Ishikawa (cell line): Measurements from ENCODE around the gene SNRNP48.

ENCODE experiments used
- CEBPB ChIP-seq: IDR thresholded peaks from 2 replicates; pipeline ENCODE4 v1.6.1; 2012
- CREB1 ChIP-seq: IDR thresholded peaks from 2 replicates; pipeline ENCODE4 v1.6.1; 2012; ENCODE audit warnings: low read depth
- EGR1 ChIP-seq: IDR thresholded peaks from 2 replicates; pipeline ENCODE4 v1.6.1; 2012
- EP300 ChIP-seq: IDR thresholded peaks from 2 replicates; pipeline ENCODE4 v1.6.1; 2012; ENCODE audit warnings: borderline replicate concordance
- FOXM1 ChIP-seq: IDR thresholded peaks from 2 replicates; pipeline ENCODE4 v1.6.1; 2012; ENCODE audit warnings: low read depth, borderline replicate concordance
- NFIC ChIP-seq: IDR thresholded peaks from 2 replicates; pipeline ENCODE4 v1.6.1; 2012
- RAD21 ChIP-seq: IDR thresholded peaks from 2 replicates; pipeline ENCODE4 v1.6.1; 2012; ENCODE audit warnings: low read depth
- TAF1 ChIP-seq: IDR thresholded peaks from 2 replicates; pipeline ENCODE4 v1.6.1; 2012; ENCODE audit warnings: low read depth, mild to moderate bottlenecking
- TCF12 ChIP-seq: IDR thresholded peaks from 2 replicates; pipeline ENCODE4 v1.6.1; 2012; ENCODE audit warnings: low read depth
- TEAD4 ChIP-seq: IDR thresholded peaks from 2 replicates; pipeline ENCODE4 v1.6.1; 2012
- USF1 ChIP-seq: IDR thresholded peaks from 2 replicates; pipeline ENCODE4 v1.6.1; 2012
- YY1 ChIP-seq: IDR thresholded peaks from 2 replicates; pipeline ENCODE4 v1.6.1; 2012; ENCODE audit warnings: low read depth
- ZBTB7A ChIP-seq: IDR thresholded peaks from 2 replicates; pipeline ENCODE4 v1.6.1; 2012; ENCODE audit warnings: low read depth
- TF ChIP-seq, protein P1 (sequence below): IDR thresholded peaks from 2 replicates; pipeline ENCODE4 v1.6.1; 2012
- TF ChIP-seq, protein P2 (sequence below): IDR thresholded peaks from 2 replicates; pipeline ENCODE4 v1.6.1; 2012; ENCODE audit warnings: low read depth, mild to moderate bottlenecking

SNRNP48 gene

GRCh38 chr6:7572213-7572943 lies 17.6 kb upstream of the SNRNP48 start:
- TF ChIP-seq RAD21, result no peak
- no peak for TF ChIP-seq YY1
- no peak for TF ChIP-seq EGR1
- TF ChIP-seq CREB1, result no peak
- TF ChIP-seq, protein P1, sequence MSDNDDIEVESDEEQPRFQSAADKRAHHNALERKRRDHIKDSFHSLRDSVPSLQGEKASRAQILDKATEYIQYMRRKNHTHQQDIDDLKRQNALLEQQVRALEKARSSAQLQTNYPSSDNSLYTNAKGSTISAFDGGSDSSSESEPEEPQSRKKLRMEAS, result no peak
- TF ChIP-seq FOXM1, result no peak
- TF ChIP-seq TEAD4, result no peak
- TF ChIP-seq TAF1, result no peak
- no peak for TF ChIP-seq CEBPB
- no peak for TF ChIP-seq USF1
- TF ChIP-seq EP300, result no peak
- no peak for TF ChIP-seq NFIC

GRCh38 chr6:7574500-7574899 lies 15.5 kb upstream of the SNRNP48 start:
- TF ChIP-seq CEBPB (no peak), ZBTB7A (no peak), FOXM1 (no peak), CREB1 (no peak), TEAD4 (no peak), USF1 (no peak), NFIC (no peak), TAF1 (no peak), EGR1 (no peak)
- TF ChIP-seq, protein P2, sequence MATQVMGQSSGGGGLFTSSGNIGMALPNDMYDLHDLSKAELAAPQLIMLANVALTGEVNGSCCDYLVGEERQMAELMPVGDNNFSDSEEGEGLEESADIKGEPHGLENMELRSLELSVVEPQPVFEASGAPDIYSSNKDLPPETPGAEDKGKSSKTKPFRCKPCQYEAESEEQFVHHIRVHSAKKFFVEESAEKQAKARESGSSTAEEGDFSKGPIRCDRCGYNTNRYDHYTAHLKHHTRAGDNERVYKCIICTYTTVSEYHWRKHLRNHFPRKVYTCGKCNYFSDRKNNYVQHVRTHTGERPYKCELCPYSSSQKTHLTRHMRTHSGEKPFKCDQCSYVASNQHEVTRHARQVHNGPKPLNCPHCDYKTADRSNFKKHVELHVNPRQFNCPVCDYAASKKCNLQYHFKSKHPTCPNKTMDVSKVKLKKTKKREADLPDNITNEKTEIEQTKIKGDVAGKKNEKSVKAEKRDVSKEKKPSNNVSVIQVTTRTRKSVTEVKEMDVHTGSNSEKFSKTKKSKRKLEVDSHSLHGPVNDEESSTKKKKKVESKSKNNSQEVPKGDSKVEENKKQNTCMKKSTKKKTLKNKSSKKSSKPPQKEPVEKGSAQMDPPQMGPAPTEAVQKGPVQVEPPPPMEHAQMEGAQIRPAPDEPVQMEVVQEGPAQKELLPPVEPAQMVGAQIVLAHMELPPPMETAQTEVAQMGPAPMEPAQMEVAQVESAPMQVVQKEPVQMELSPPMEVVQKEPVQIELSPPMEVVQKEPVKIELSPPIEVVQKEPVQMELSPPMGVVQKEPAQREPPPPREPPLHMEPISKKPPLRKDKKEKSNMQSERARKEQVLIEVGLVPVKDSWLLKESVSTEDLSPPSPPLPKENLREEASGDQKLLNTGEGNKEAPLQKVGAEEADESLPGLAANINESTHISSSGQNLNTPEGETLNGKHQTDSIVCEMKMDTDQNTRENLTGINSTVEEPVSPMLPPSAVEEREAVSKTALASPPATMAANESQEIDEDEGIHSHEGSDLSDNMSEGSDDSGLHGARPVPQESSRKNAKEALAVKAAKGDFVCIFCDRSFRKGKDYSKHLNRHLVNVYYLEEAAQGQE, result no peak
- TF ChIP-seq, protein P1, result no peak

DNA sequence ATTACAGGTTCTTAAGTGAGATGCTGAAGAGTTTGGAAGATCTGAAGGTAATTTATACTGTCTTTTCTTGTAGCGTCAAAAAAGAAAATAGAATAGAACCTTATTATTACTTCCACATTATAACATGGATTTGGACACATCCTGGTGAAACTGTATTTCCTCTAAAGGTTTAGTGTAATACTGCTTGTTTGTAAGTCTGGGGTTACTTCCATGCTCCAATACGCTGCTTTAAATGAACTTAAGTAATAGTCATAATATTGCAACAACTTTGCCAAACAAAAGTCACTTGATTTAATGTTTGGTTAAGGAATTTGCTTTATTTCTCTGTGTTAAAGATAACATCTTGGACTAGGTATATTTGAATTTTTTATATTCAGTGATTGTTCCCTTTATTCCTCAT lies 11.5 kb upstream of the SNRNP48 start:
- TF ChIP-seq EP300, result no peak
- no peak for TF ChIP-seq FOXM1
- TF ChIP-seq RAD21, result no peak
- TF ChIP-seq, protein P1, result no peak
- no peak for TF ChIP-seq NFIC
- TF ChIP-seq CEBPB, result no peak
- TF ChIP-seq TAF1, result no peak
- no peak for TF ChIP-seq TCF12
- no peak for TF ChIP-seq TEAD4

- TF ChIP-seq EP300 (no peak), CEBPB (no peak), TAF1 (no peak)
Observed at GRCh38 chr6:7578931-7579330, 11.1 kb upstream of the SNRNP48 start.

DNA sequence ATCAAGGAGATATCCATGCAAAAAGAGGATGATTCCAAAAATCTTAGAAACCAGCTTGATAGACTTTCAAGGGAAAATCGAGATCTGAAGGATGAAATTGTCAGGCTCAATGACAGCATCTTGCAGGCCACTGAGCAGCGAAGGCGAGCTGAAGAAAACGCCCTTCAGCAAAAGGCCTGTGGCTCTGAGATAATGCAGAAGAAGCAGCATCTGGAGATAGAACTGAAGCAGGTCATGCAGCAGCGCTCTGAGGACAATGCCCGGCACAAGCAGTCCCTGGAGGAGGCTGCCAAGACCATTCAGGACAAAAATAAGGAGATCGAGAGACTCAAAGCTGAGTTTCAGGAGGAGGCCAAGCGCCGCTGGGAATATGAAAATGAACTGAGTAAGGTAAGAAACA lies 10.1 kb upstream of the SNRNP48 start:
- TF ChIP-seq EP300 (no peak), TCF12 (no peak), RAD21 (no peak), ZBTB7A (no peak), EGR1 (no peak), NFIC (no peak), YY1 (no peak), TEAD4 (no peak), TAF1 (no peak), FOXM1 (no peak), CREB1 (no peak), CEBPB (no peak), USF1 (no peak)
- TF ChIP-seq, protein P2, result no peak
- TF ChIP-seq, protein P1, result no peak
